Lower lobe of right lung (tissue), 2 donors: ENCODE measurements around the gene SAP30. TPM values are rescaled to one million over a fixed set of nuclear protein-coding genes. Genes with fewer than 3 reads are reported as not detected.

ENCODE experiments used
- ATAC-seq, 2 donors: fragments of 200-7000 bp; cut with Tn5 transposase; one replicate each; pipeline ENCODE4 v1.9.1; 2020 to 2022; ENCODE audit warnings: mild to moderate bottlenecking in 2 of 2, moderate library complexity in 2 of 2
- DNase-seq: peaks from one replicate; pipeline ENCODE4 v3.0.0-alpha.2; 2020
- H3K27ac ChIP-seq: fragments of 200-600 bp; one replicate; pipeline ENCODE4 v1.8.0; 2022
- H3K27me3 ChIP-seq: fragments of 200-600 bp; one replicate; pipeline ENCODE4 v1.8.0; 2022; ENCODE audit warnings: low read depth
- H3K36me3 ChIP-seq: fragments of 200-600 bp; one replicate; pipeline ENCODE4 v1.8.0; 2022; ENCODE audit warnings: mild to moderate bottlenecking
- H3K4me1 ChIP-seq: fragments of 200-600 bp; one replicate; pipeline ENCODE4 v1.8.0; 2022
- H3K4me3 ChIP-seq: fragments of 200-600 bp; one replicate; pipeline ENCODE4 v1.8.0; 2022; ENCODE audit warnings: mild to moderate bottlenecking
- H3K9me3 ChIP-seq: fragments of 200-600 bp; one replicate; pipeline ENCODE4 v1.8.0; 2022
- CTCF ChIP-seq: fragments of 200-600 bp; IDR thresholded peaks from one replicate; pipeline ENCODE4 v1.8.0; 2022; ENCODE audit warnings: antibody characterized with exemption, mild to moderate bottlenecking
- intact Hi-C: fragments of 100-400 bp; cut with DNase I; formaldehyde crosslinking; loops from one replicate; pipeline ENCODE4 v1.11.0; 2022
- total RNA-seq: library from RNA; stranded (reverse); fragmentation: NEBNext Ultra II Directional; extraction: Animal tissue kit (Norgen Biotek cat#: 25700); gene quantifications from one replicate; pipeline ENCODE4 v1.2.1, GENCODE V29; 2021
- donor health status: DM: no; HTN: yes; CAD: no; lungs with severe emphysema.

The SAP30 gene
- total RNA-seq, 1 donor from 2014 or later: 15.1 TPM

GRCh38 chr4:173415885-173416653 is 45.3 kb downstream of the SAP30 start:
- Histone ChIP-seq H3K4me3 (peak overlapping the region; percentile 10), H3K9me3 (no peaks in the 10 kb centered on the region)
- peak; percentile 81 to 82 for ATAC-seq

GRCh38 chr4:173417833-173418232 is 47.1 kb downstream of the SAP30 start:
- no peaks in the 10 kb centered on the region for H3K27me3 ChIP-seq
- DNase-seq: no peak
- H3K4me3 ChIP-seq: no peak overlapping the region
- no peak for ATAC-seq
- TF ChIP-seq CTCF: no peak
- no peak overlapping the region for H3K27ac ChIP-seq
- peaks cover 4% of the 10 kb centered on the region for H3K4me1 ChIP-seq
- intact Hi-C loops: loop anchor here (5.0 kb wide), 1 partner anchor 101 kb away; no protein-coding TSS in a partner anchor
- H3K36me3 ChIP-seq: no peaks in the 10 kb centered on the region
- no peaks in the 10 kb centered on the region for H3K9me3 ChIP-seq

More at GRCh38 chr4:173415885-173416653, 45.3 kb downstream of the SAP30 start:
- peak overlapping the region; percentile 63 for H3K27ac ChIP-seq
- no peaks in the 10 kb centered on the region for H3K27me3 ChIP-seq
- no peak for TF ChIP-seq CTCF
- H3K4me1 ChIP-seq: peaks cover 4% of the 10 kb centered on the region
- intact Hi-C loops: loop anchor here (5.0 kb wide), 1 partner anchor 99 kb away; no protein-coding TSS in a partner anchor
- H3K36me3 ChIP-seq: no peaks in the 10 kb centered on the region
- peak; percentile 85 for DNase-seq

GRCh38 chr4:173418639-173419038 is 47.9 kb downstream of the SAP30 start:
- TF ChIP-seq CTCF: no peak
- intact Hi-C loops: loop anchor here (5.0 kb wide), 1 partner anchor 101 kb away; no protein-coding TSS in a partner anchor
- ATAC-seq: no peak
- H3K9me3 ChIP-seq: no peaks in the 10 kb centered on the region
- H3K4me1 ChIP-seq: no peaks in the 10 kb centered on the region
- H3K27ac ChIP-seq: no peak overlapping the region
- no peak overlapping the region for H3K4me3 ChIP-seq
- no peak for DNase-seq
- H3K27me3 ChIP-seq: no peaks in the 10 kb centered on the region
- H3K36me3 ChIP-seq: no peaks in the 10 kb centered on the region

GRCh38 chr4:173420324-173420752 is 49.6 kb downstream of the SAP30 start:
- intact Hi-C loops: no loop called here
- H3K27me3 ChIP-seq: no peaks in the 10 kb centered on the region
- H3K27ac ChIP-seq: no peak overlapping the region
- peak; percentile 36 for TF ChIP-seq CTCF
- ATAC-seq (no peak), DNase-seq (no peak)
- no peaks in the 10 kb centered on the region for H3K36me3 ChIP-seq
- H3K9me3 ChIP-seq: no peaks in the 10 kb centered on the region
- no peak overlapping the region for H3K4me3 ChIP-seq
- H3K4me1 ChIP-seq: no peaks in the 10 kb centered on the region

GRCh38 chr4:173420801-173421200 is 50.0 kb downstream of the SAP30 start:
- no peak for TF ChIP-seq CTCF
- Histone ChIP-seq H3K9me3 (no peaks in the 10 kb centered on the region), H3K27me3 (no peaks in the 10 kb centered on the region), H3K27ac (no peak overlapping the region), H3K4me1 (no peaks in the 10 kb centered on the region), H3K36me3 (no peaks in the 10 kb centered on the region), H3K4me3 (no peak overlapping the region)
- ATAC-seq: no peak
- no peak for DNase-seq
- intact Hi-C loops: no loop called here
